Thyroid gland (tissue), 4 donors: ENCODE measurements around the gene SEPSECS.

Experiments used
- POLR2A ChIP-seq, 2 donors: fragments of 450-650 bp; IDR thresholded peaks; one replicate each; pipeline ENCODE4 v1.6.1; 2017; ENCODE audit warnings: antibody characterized with exemption in 2 of 2, mild to moderate bottlenecking in 2 of 2, moderate library complexity in 1 of 2
- TF ChIP-seq, protein P1 (sequence below), 6 experiments: fragments of 200-600 bp in 3 of 6; fragments of 450-650 bp in 3 of 6; sonication (generic) in 3 of 6; IDR thresholded peaks; one replicate each; pipeline ENCODE4 v1.5.1; 2016 to 2019; ENCODE audit warnings: antibody characterized with exemption in 6 of 6, mild to moderate bottlenecking in 2 of 6, inconsistent platforms in 1 of 6, moderate library complexity in 1 of 6

DNA sequence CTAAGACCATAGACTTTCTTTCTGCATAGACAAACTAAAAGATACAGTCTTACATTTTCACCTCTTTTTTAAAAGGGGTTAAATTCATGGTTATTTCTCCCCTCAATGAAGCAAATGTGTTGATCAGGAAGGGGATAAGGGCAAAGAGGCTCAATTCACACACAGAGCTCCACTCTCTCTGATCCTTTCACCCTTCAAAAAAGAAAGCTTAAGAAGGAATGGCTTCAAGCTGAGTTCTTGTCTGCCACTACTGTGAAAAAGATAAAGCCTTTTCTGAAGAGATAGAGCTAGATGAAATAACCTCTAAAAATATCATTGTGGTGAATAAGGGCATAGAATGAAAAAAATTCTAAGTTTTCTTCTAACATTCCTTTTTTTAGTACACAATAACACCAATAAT lies 28.3 kb downstream of the SEPSECS start:
- TF ChIP-seq, protein P1, sequence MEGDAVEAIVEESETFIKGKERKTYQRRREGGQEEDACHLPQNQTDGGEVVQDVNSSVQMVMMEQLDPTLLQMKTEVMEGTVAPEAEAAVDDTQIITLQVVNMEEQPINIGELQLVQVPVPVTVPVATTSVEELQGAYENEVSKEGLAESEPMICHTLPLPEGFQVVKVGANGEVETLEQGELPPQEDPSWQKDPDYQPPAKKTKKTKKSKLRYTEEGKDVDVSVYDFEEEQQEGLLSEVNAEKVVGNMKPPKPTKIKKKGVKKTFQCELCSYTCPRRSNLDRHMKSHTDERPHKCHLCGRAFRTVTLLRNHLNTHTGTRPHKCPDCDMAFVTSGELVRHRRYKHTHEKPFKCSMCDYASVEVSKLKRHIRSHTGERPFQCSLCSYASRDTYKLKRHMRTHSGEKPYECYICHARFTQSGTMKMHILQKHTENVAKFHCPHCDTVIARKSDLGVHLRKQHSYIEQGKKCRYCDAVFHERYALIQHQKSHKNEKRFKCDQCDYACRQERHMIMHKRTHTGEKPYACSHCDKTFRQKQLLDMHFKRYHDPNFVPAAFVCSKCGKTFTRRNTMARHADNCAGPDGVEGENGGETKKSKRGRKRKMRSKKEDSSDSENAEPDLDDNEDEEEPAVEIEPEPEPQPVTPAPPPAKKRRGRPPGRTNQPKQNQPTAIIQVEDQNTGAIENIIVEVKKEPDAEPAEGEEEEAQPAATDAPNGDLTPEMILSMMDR (IDR thresholded peaks at IDR 0.05): no peak
- no peak for TF ChIP-seq POLR2A (IDR thresholded peaks at IDR 0.05)
